ENCODE results near the gene CAMSAP3. TPM values are rescaled to one million over a fixed set of nuclear protein-coding genes. Genes with fewer than 3 reads are reported as not detected.

The CAMSAP3 gene
- total RNA-seq, 1 experiment from 2014 or later = 28.4 TPM

- Mint-ChIP-seq H3K4me1 (peaks cover 1 to 18% of the 10 kb centered on the region in 2 experiments), H3K36me3 (ENCODE audit: insufficient read depth in 1 of 3, low read depth in 3 of 3) (peaks cover 12 to 37% (median 34%) of the 10 kb centered on the region in 3 experiments), H3K27me3 (ENCODE audit: low read depth) (no peaks in the 10 kb centered on the region), H3K4me3 (no peak overlapping the region), H3K9me3 (peaks cover 0 to 2% of the 10 kb centered on the region in 2 experiments; a peak in 1 of 5 replicates), H3K27ac (no peak overlapping the region)
- H3K4me2 ChIP-seq (ENCODE audit: insufficient read depth, insufficient read length, low read length) = no peak overlapping the region
- H3K27me3 ChIP-seq (ENCODE audit: insufficient read depth, low read length) = no peaks in the 10 kb centered on the region
- H2BK20ac ChIP-seq (ENCODE audit: low read depth, low read length, poor library complexity, severe bottlenecking) = no peak overlapping the region
- H3K79me1 ChIP-seq (ENCODE audit: insufficient read depth, low read depth, low read length, poor library complexity, severe bottlenecking) = peaks cover 5% of the 10 kb centered on the region
- no peak overlapping the region for H3K14ac ChIP-seq (ENCODE audit: insufficient read depth, low read length)
- no peak overlapping the region for H3K18ac ChIP-seq (ENCODE audit: insufficient read length, low read depth, low read length)
- H3K9ac ChIP-seq (ENCODE audit: extremely low read depth, insufficient read length, low read length) = no peak overlapping the region
- H4K5ac ChIP-seq (ENCODE audit: insufficient read length, low read depth, low read length) = no peak overlapping the region
- H2BK120ac ChIP-seq (ENCODE audit: low read depth, low read length, poor library complexity, severe bottlenecking) = no peak overlapping the region
- H2AFZ ChIP-seq (ENCODE audit: low read length) = no peak overlapping the region
- no peak overlapping the region for H2BK12ac ChIP-seq (ENCODE audit: insufficient read length, low read depth, low read length)
- no peak overlapping the region for H3K4ac ChIP-seq (ENCODE audit: low read depth, low read length)
- no peaks in the 10 kb centered on the region for H3K79me2 ChIP-seq (ENCODE audit: insufficient read depth, low read length)
- no peaks in the 10 kb centered on the region for H3K23me2 ChIP-seq (ENCODE audit: insufficient read length, low read depth, low read length, poor library complexity, severe bottlenecking)
- no peak for TF ChIP-seq CTCF (conservative IDR thresholded peaks at IDR 0.05)
- H4K20me1 ChIP-seq (ENCODE audit: control insufficient read depth, insufficient read depth, insufficient read length) = no peaks in the 10 kb centered on the region
- H3K27ac ChIP-seq (ENCODE audit: insufficient read length, low read depth, low read length) = no peak overlapping the region
- no peak overlapping the region for H3K56ac ChIP-seq (ENCODE audit: insufficient read length, low read depth, low read length)
- no peak overlapping the region for H3K23ac ChIP-seq (ENCODE audit: insufficient read length, low read depth, low read length)
- no peak overlapping the region for H2AK5ac ChIP-seq (ENCODE audit: insufficient read length, low read length)
- no peak overlapping the region for H4K91ac ChIP-seq (ENCODE audit: insufficient read length, low read depth, low read length)
- H2BK5ac ChIP-seq (ENCODE audit: insufficient read length, low read length) = no peak overlapping the region
- no peaks in the 10 kb centered on the region; the same call in 1 of the 2 replicates for H3K4me1 ChIP-seq (ENCODE audit: insufficient read depth, low read length)
- no peak overlapping the region for H3T11ph ChIP-seq (ENCODE audit: low read length)
- H4K8ac ChIP-seq (replicated peaks; ENCODE audit: insufficient read length, low read depth, low read length) = no peak overlapping the region
- WGBS (ENCODE audit: extremely low coverage, insufficient read length, low lambda C conversion rate) = no CpG with 5 or more reads among the region's 10 CpGs
- no peak for DNase-seq
- no peaks in the 10 kb centered on the region for H3K9me3 ChIP-seq (ENCODE audit: control insufficient read depth, low read depth, low read length)
- H2BK15ac ChIP-seq (ENCODE audit: low read depth, low read length) = no peak overlapping the region
Observed at GRCh38 chr19:7607212-7607873, 11.7 kb downstream of the CAMSAP3 start.

All from H9 (cell line).